Measurements from ENCODE around the gene MORF4L1.
A peak's percentile ranks its signal among the peaks of the same experiment; 100 is the strongest.
"Not testable (repeated sequence)": the region's sequence is repeated elsewhere in the genome, so short reads cannot be mapped to it uniquely, and the experiment has no call there.

Gene MORF4L1

GRCh38 chr15:78859971-78860719 is 12.5 kb upstream of the MORF4L1 start:
- DNase-seq (ENCODE audit: low spot score), result peak; percentile 78

- DNase-seq (ENCODE audit: low spot score), result not testable (repeated sequence)
Observed at GRCh38 chr15:78865585-78865984, 7.1 kb upstream of the MORF4L1 start.

DNA sequence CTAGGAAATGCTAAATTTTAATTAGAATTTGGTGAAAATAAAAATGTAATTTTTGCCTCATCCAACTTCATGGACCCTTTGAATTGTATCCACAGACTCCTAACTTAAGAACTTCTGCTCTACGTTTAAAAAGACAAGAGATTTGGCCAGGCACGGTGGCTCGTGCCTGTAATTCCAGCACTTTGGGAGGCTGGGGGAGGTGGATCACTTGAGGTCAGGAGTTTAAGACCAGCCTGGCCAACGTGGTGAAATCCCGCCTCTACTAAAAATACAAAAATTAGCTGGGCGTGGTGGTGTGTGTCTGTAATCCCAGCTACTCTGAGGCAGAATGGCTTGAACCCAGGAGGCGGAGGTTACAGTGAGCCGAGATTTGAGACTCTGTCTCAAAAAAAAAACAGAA is 6.7 kb upstream of the MORF4L1 start:
- not testable (repeated sequence) for DNase-seq (ENCODE audit: low spot score)

DNA sequence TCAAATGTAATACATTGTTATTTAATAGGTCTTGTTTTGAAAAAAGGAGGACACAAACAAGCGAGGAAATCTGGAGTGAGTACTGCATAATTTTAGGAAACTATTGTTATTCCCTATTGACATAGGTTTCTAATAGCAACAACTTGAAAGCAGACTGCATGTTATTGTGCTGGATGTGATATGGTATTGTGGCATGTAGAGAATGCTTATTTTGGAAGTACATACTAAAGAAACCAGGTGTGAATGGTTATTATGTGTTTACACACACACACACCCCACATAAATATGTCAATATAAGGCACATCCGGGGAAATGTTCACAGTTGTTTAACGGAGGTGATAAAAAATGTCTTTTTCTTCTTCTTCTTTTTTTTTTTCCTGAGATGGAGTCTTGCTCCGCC is 5.9 kb upstream of the MORF4L1 start:
- no peak for DNase-seq (ENCODE audit: low spot score)

GRCh38 chr15:78868366-78868765 is 4.3 kb upstream of the MORF4L1 start:
- no peak for DNase-seq (ENCODE audit: low spot score)

GRCh38 chr15:78871483-78872127 is 1.1 kb upstream of the MORF4L1 start:
- not testable (repeated sequence) for DNase-seq (ENCODE audit: low spot score)

DNA sequence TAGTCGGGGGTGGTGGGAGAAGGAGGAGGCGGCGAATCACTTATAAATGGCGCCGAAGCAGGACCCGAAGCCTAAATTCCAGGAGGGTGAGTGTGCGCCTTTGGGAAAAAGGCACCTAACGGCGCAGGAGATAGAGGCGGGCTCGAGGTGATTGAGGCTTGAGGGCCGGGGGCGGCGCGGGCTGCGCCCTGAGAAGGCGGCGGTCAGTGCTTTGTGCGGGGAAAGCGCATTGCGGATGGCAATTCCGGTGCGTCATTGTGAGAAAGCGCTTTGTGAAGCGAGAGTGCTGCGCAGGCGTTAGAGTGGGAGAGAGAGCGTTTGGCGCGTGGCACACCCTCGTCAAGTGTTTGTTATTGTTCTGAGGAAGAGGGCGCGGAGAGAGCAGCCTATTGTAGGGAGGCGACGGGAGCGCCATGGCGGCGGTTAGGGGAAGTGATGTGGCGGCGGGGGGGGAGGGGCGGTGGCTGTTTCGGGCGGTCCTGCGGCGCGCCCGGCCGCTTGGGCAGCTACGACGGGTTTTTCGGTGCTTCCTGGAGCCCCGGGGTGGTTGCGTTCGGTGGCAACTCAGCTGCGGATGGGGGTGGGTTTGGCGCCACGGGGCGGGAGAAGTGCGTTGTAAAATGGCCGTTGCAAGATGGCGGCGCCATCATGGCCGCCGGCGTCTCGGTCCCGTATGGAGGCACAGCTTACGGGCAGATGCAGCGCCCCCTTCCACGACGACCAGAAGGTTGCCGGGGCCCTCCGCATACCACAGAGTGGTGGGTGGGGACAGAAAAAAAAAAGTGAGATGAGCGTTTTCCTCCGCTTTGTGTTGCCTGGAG is 492 bp downstream of the MORF4L1 start:
- DNase-seq (ENCODE audit: low spot score), result peak; percentile 90

DNA sequence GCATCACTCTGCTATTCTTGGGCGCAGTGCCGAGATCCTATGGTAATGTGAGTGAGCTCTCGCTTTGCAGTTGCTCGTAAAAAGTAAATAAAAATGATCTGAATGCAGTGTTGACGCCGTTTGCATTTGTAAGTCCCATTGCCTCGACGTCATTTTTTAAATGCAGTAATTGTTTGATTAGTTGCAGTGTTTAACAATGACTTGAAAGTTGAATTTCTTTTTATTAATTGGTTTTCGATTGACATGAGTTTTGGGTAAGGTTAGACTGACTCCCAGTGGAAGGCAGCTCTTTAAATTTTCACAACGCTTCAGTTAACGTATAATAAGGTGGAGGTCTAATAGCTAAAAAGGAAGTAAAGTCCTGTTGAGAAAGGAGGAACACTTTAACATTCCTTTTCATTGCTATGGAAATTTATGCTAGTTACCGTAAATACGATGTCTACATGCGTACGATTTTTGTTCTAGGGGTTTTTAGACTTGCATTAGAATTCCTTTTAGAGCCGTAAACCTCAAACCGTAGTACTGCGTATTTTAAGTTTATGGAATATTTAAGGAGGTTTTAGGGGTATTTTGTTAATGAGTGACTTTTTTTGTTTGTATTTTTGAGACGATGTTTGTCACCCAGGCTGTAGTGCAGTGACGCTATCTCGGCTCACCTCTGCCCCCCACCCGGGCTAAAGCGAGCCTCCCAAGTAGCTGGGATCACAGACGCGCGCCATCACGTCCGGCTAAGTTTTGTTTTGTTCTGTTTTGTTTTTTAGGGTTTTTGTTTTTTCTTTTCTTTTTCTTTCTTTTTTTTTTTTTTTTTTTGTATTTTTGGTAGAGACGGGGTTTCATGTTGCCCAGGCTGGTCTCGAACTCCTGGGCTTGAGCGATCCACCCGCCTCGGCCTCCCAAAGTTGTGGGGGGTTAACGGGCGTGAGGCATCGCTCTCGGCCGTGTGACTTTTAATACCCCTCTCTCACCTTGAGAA is 1.4 kb downstream of the MORF4L1 start:
- DNase-seq (ENCODE audit: low spot score), result peak; percentile 41

- DNase-seq (ENCODE audit: low spot score), result no peak
Observed at GRCh38 chr15:78875107-78875914, 2.6 kb downstream of the MORF4L1 start.

DNA sequence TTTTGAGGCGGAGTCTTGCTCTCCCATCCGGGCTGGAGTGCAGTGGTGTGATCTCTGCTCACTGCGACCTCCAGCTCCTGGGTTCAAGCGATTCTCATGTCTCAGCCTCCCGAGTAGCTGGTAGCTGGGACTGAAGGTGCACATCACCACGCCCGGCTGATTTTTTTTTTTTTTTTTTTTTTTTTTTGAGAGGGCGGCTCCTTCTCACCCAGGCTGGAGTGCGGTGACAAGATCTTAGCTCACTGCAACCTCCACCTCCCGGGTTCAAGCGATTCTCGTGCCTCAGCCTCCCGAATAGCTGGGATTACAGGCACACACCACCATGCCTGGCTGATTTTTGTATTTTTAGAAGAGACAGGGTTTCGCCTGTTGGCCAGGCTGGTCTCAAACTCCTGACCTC is 4.3 kb downstream of the MORF4L1 start:
- DNase-seq (ENCODE audit: low spot score), result not testable (repeated sequence)

- DNase-seq (ENCODE audit: low spot score), result no peak
Observed at GRCh38 chr15:78878356-78878755, 5.7 kb downstream of the MORF4L1 start.

DNA sequence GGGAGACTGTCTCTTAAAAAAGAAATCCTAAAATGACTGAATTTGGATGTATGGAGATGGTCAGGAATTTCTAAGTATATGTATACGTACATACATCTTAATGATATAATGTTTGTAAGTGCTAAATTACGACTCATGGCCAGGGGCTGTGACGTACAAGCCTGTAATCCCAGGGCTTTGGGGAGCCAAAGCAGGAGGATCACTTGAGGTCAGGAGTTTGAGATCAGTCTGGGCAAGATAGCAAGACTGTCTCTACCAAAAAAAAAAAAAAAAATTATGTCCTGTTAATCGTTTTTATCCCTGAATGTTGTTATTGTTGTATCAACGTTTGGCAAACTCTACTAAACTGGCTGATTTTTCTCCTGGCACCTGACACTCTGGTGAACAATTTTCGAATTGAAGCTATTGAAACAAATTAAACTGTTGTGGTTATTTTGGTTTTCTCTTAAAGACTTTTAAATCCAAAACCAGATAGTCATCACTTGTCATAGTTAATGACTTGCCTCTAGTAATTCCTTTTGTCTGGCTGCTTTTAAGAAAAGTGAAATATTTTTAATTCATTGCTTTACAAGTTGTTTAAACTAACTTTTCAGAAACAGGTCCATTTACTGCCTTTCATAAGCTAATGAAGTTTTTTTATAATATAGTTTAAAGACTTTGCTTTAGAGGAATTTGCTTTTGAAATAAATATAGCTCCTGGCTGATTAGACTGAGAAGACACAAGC is 7.0 kb downstream of the MORF4L1 start:
- no peak for DNase-seq (ENCODE audit: low spot score)

GRCh38 chr15:78880242-78880533 is 7.5 kb downstream of the MORF4L1 start:
- peak; percentile 13 for DNase-seq (ENCODE audit: low spot score)

GRCh38 chr15:78880813-78881212 is 8.1 kb downstream of the MORF4L1 start:
- DNase-seq (ENCODE audit: low spot score), result no peak

GRCh38 chr15:78881681-78882080 is 9.0 kb downstream of the MORF4L1 start:
- no peak for DNase-seq (ENCODE audit: low spot score)

DNA sequence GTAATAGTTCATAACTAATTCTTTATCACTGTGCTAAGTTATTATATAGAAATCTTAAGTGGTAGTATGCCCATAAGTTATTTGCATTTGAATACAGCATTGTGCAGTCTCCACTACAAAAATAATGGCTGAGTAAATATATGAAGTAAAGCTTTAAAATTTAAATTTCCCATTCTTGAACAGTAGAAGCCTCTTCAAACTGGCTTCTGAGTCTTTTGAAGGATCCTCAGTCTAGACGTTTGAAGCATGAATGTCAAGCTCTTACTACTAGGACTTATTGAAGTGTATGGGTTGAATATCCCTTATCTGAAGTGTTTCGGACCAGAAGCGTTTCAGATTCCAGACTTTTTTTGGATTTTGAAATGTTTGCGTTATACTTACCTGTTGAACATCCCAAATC is 16.3 kb downstream of the MORF4L1 start:
- DNase-seq (ENCODE audit: low spot score), result no peak

- no peak for DNase-seq (ENCODE audit: low spot score)
Observed at GRCh38 chr15:78893538-78893937, 20.8 kb downstream of the MORF4L1 start.

DNA sequence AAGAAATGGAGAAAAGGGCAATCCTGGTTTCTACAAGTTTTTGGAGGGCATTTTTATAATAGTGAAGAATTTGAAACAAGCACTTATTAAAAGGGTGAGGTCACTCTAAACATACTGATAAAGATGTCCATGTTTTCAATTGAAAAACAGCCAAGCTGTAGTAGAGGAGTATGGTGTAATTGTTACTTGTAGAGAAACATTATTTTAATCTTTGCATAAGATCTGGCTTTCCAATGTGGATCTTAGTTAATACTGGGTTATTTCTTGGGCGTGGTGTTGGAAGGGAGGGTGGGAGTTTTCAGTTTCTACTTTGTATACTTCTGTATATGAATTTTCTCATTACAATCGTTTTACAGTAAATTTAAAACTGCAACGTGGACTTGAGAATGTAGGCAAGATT is 22.8 kb downstream of the MORF4L1 start:
- no peak for DNase-seq (ENCODE audit: low spot score)

- DNase-seq (ENCODE audit: low spot score), result no peak
Observed at GRCh38 chr15:78898540-78898939, 25.9 kb downstream of the MORF4L1 start.

DNA sequence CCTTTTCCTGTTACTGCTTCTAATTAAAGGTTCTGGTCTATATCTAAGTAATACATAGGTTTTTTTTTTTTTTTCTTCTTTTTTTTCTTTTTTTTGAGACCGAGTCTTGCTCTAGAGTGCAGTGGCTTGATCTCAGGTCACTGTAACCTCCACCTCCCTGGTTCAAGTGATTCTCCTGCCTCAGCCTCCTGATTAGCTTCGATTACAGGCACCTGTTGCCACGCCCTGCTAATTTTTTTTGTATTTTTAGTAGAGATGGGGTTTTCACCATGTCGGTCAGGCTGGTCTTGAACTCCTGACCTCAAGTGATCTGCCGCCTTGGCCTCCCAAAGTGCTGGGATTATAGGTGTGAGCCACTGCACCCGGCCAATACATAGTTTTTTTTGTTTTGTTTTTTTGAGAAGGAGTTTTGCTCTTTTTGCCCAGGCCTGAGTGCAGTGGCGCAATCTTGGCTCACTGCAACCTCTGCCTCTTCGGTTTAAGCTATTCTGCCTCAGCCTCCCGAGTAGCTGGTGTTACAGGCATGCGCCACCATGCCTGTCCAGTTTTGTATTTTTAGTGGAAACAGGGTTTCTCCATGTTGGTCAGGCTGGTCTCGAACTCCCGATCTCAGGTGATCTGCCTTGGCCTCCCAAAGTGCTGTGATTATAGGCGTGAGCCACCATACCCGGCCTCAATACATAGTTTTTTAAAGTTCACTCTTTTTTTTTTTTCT is 28.3 kb downstream of the MORF4L1 start:
- DNase-seq (ENCODE audit: low spot score), result not testable (repeated sequence)

Measured in CD4-positive, alpha-beta T cell treated with Interleukin-15 for 4 hours (primary cell).